WTC11 (cell line): ENCODE results near the gene CNTFR. TPM values are rescaled to one million over a fixed set of nuclear protein-coding genes. Genes with fewer than 3 reads are reported as not detected.

Experiments used
- ATAC-seq: fragments of 200-7000 bp; cut with Tn5 transposase; 2 replicates; pipeline ENCODE4 v1.10.0; 2021; ENCODE audit warnings: mild to moderate bottlenecking, moderate library complexity
- CTCF ChIA-PET: fragments of 300-600 bp; sonication (Branson Sonifier 250); formaldehyde crosslinking; loops from one replicate; lab custom pipeline; 2021; ENCODE audit warnings: antibody characterized with exemption; lab: Charles Lee
- POLR2A ChIA-PET: fragments of 350-600 bp; sonication (Branson Sonifier 250); formaldehyde crosslinking; loops from one replicate; lab custom pipeline; 2021; ENCODE audit warnings: antibody characterized with exemption; lab: Charles Lee
- DNase-seq: peaks from one replicate; pipeline ENCODE4 v3.0.0; 2021; ENCODE audit warnings: low spot score
- H3K27ac Mint-ChIP-seq: 2 replicates; pipeline ENCODE4 v1.8.0; 2021; ENCODE audit warnings: mixed read lengths
- H3K27me3 Mint-ChIP-seq: 2 replicates; pipeline ENCODE4 v1.8.0; 2021; ENCODE audit warnings: low read depth, mild to moderate bottlenecking, moderate library complexity, mixed read lengths
- H3K36me3 Mint-ChIP-seq: 2 replicates; pipeline ENCODE4 v1.8.0; 2021; ENCODE audit warnings: mixed read lengths
- H3K4me1 Mint-ChIP-seq: 2 replicates; pipeline ENCODE4 v1.8.0; 2022; ENCODE audit warnings: mixed read lengths
- H3K4me3 Mint-ChIP-seq: 2 replicates; pipeline ENCODE4 v1.8.0; 2021; ENCODE audit warnings: mild to moderate bottlenecking, moderate library complexity, mixed read lengths
- H3K9me3 Mint-ChIP-seq: 2 replicates; pipeline ENCODE4 v1.8.0; 2021; ENCODE audit warnings: mixed read lengths
- CBFB ChIP-seq: sonication (generic); formaldehyde crosslinking; IDR thresholded peaks from 2 replicates; pipeline ENCODE4 v1.8.1; 2022; ENCODE audit warnings: mild to moderate bottlenecking, low read depth, missing genetic modification reagents
- ELF4 ChIP-seq: sonication (generic); formaldehyde crosslinking; IDR thresholded peaks from 2 replicates; pipeline ENCODE4 v1.8.1; 2022; ENCODE audit warnings: low read depth, mild to moderate bottlenecking, moderate library complexity, missing genetic modification reagents
- EMX1 ChIP-seq: fragments of 250-450 bp; sonication (Bioruptor Pico); IDR thresholded peaks from 2 replicates; pipeline ENCODE4 v1.8.0; 2021; ENCODE audit warnings: mild to moderate bottlenecking
- GRHL2 ChIP-seq: fragments of 250-450 bp; sonication (Bioruptor Pico); IDR thresholded peaks from 2 replicates; pipeline ENCODE4 v1.8.0; 2022; ENCODE audit warnings: mild to moderate bottlenecking, moderate library complexity; ENCODE audit not compliant: insufficient replicate concordance, severe bottlenecking
- GTF2I ChIP-seq: fragments of 250-450 bp; sonication (Bioruptor Pico); conservative IDR thresholded peaks from 2 replicates; pipeline ENCODE4 v1.4.0; 2021; ENCODE audit warnings: mild to moderate bottlenecking
- JAZF1 ChIP-seq: fragments of 250-450 bp; sonication (Bioruptor Pico); IDR thresholded peaks from 2 replicates; pipeline ENCODE4 v1.9.0; 2021; ENCODE audit warnings: moderate library complexity, mild to moderate bottlenecking, inconsistent platforms
- KAT7 ChIP-seq: sonication (generic); formaldehyde crosslinking; IDR thresholded peaks from 2 replicates; pipeline ENCODE4 v1.8.1; 2023; ENCODE audit warnings: missing genetic modification reagents, mild to moderate bottlenecking, borderline replicate concordance
- NFYB ChIP-seq: sonication (generic); formaldehyde crosslinking; conservative IDR thresholded peaks from 2 replicates; pipeline ENCODE4 v1.8.0; 2022; ENCODE audit warnings: low read depth, missing genetic modification reagents
- SOX15 ChIP-seq: fragments of 250-450 bp; sonication (Bioruptor Pico); IDR thresholded peaks from 2 replicates; pipeline ENCODE4 v1.9.0; 2021; ENCODE audit warnings: mild to moderate bottlenecking
- SP1 ChIP-seq: sonication (generic); formaldehyde crosslinking; conservative IDR thresholded peaks from 2 replicates; pipeline ENCODE4 v1.8.1; 2022; ENCODE audit warnings: missing genetic modification reagents
- ZNF121 ChIP-seq: sonication (generic); formaldehyde crosslinking; IDR thresholded peaks from 2 replicates; pipeline ENCODE4 v1.8.0; 2023; ENCODE audit warnings: missing genetic modification reagents
- ZNF671 ChIP-seq: fragments of 250-450 bp; sonication (Bioruptor Pico); IDR thresholded peaks from 2 replicates; pipeline ENCODE4 v1.8.0; 2021; ENCODE audit warnings: mild to moderate bottlenecking
- total RNA-seq: library from RNA; stranded (reverse); gene quantifications from 3 replicates; pipeline ENCODE4 v1.2.3, GENCODE V29; 2021
- TF ChIP-seq, protein P1 (sequence below): sonication (generic); formaldehyde crosslinking; IDR thresholded peaks from 2 replicates; pipeline ENCODE4 v1.8.1; 2022; ENCODE audit warnings: low read depth, mild to moderate bottlenecking, moderate library complexity, missing genetic modification reagents, borderline replicate concordance
- TF ChIP-seq, protein P2 (sequence below): sonication (generic); formaldehyde crosslinking; IDR thresholded peaks from 2 replicates; pipeline ENCODE4 v1.8.0; 2023; ENCODE audit warnings: missing genetic modification reagents, mild to moderate bottlenecking, borderline replicate concordance
- TF ChIP-seq, protein P3 (sequence below): sonication (generic); formaldehyde crosslinking; IDR thresholded peaks from 2 replicates; pipeline ENCODE4 v1.8.1; 2023; ENCODE audit warnings: mild to moderate bottlenecking, missing genetic modification reagents
- TF ChIP-seq, protein P4 (sequence below): fragments of 250-450 bp; sonication (Bioruptor Pico); IDR thresholded peaks from 2 replicates; pipeline ENCODE4 v1.9.0; 2021; ENCODE audit warnings: mild to moderate bottlenecking, borderline replicate concordance
- TF ChIP-seq, protein P5 (sequence below): fragments of 250-450 bp; sonication (Bioruptor Pico); IDR thresholded peaks from 2 replicates; pipeline ENCODE4 v1.8.0; 2021; ENCODE audit warnings: mild to moderate bottlenecking

CNTFR gene
- total RNA-seq, 1 experiment from 2014 or later: 18.0 TPM

DNA sequence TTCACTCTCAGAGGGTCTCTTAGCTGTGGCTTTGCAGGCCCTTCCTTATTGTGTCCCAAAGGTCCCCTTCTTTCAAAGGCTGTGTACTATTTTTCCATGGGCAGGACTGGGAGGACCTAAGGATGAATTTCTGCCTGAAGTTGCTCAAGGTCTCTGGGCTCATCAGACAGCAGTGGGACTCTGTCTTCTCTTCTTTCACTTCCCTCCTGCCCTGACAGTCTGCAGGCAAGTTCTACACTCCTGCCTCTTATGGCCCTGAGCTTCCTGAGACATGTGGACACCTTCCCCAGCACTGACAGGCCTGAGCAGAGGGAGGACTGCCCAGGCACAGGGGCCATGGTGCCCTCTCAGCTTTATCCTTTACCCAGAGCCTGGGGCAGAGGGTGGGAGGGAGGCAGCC, 81.6 kb downstream of the CNTFR start:
- H3K9me3 Mint-ChIP-seq: no peaks in the 10 kb centered on the region
- DNase-seq (no peak), ATAC-seq (no peak)
- CTCF ChIA-PET: interaction anchor here (1.3 to 1.4 kb wide), 2 partner anchors 96 to 104 kb away, joined by 3 to 4 read pairs; no protein-coding TSS in a partner anchor
- H3K4me1 Mint-ChIP-seq: peaks cover 41% of the 10 kb centered on the region
- H3K27ac Mint-ChIP-seq: no peak overlapping the region
- no peaks in the 10 kb centered on the region for H3K27me3 Mint-ChIP-seq
- POLR2A ChIA-PET: no interaction called here
- no peaks in the 10 kb centered on the region for H3K36me3 Mint-ChIP-seq
- H3K4me3 Mint-ChIP-seq: no peak overlapping the region
- no peak for TF ChIP-seq CBFB (CRISPR knock-in tag)
- TF ChIP-seq GTF2I (CRISPR knock-in tag): no peak
- TF ChIP-seq, protein P1, sequence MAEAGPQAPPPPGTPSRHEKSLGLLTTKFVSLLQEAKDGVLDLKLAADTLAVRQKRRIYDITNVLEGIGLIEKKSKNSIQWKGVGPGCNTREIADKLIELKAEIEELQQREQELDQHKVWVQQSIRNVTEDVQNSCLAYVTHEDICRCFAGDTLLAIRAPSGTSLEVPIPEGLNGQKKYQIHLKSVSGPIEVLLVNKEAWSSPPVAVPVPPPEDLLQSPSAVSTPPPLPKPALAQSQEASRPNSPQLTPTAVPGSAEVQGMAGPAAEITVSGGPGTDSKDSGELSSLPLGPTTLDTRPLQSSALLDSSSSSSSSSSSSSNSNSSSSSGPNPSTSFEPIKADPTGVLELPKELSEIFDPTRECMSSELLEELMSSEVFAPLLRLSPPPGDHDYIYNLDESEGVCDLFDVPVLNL (CRISPR knock-in tag): no peak
- TF ChIP-seq, protein P2, sequence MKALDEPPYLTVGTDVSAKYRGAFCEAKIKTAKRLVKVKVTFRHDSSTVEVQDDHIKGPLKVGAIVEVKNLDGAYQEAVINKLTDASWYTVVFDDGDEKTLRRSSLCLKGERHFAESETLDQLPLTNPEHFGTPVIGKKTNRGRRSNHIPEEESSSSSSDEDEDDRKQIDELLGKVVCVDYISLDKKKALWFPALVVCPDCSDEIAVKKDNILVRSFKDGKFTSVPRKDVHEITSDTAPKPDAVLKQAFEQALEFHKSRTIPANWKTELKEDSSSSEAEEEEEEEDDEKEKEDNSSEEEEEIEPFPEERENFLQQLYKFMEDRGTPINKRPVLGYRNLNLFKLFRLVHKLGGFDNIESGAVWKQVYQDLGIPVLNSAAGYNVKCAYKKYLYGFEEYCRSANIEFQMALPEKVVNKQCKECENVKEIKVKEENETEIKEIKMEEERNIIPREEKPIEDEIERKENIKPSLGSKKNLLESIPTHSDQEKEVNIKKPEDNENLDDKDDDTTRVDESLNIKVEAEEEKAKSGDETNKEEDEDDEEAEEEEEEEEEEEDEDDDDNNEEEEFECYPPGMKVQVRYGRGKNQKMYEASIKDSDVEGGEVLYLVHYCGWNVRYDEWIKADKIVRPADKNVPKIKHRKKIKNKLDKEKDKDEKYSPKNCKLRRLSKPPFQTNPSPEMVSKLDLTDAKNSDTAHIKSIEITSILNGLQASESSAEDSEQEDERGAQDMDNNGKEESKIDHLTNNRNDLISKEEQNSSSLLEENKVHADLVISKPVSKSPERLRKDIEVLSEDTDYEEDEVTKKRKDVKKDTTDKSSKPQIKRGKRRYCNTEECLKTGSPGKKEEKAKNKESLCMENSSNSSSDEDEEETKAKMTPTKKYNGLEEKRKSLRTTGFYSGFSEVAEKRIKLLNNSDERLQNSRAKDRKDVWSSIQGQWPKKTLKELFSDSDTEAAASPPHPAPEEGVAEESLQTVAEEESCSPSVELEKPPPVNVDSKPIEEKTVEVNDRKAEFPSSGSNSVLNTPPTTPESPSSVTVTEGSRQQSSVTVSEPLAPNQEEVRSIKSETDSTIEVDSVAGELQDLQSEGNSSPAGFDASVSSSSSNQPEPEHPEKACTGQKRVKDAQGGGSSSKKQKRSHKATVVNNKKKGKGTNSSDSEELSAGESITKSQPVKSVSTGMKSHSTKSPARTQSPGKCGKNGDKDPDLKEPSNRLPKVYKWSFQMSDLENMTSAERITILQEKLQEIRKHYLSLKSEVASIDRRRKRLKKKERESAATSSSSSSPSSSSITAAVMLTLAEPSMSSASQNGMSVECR: no peak
- TF ChIP-seq, protein P3, sequence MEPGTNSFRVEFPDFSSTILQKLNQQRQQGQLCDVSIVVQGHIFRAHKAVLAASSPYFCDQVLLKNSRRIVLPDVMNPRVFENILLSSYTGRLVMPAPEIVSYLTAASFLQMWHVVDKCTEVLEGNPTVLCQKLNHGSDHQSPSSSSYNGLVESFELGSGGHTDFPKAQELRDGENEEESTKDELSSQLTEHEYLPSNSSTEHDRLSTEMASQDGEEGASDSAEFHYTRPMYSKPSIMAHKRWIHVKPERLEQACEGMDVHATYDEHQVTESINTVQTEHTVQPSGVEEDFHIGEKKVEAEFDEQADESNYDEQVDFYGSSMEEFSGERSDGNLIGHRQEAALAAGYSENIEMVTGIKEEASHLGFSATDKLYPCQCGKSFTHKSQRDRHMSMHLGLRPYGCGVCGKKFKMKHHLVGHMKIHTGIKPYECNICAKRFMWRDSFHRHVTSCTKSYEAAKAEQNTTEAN (CRISPR knock-in tag): no peak
- TF ChIP-seq SP1 (CRISPR knock-in tag): no peak
- TF ChIP-seq KAT7 (CRISPR knock-in tag): no peak
- TF ChIP-seq, protein P4, sequence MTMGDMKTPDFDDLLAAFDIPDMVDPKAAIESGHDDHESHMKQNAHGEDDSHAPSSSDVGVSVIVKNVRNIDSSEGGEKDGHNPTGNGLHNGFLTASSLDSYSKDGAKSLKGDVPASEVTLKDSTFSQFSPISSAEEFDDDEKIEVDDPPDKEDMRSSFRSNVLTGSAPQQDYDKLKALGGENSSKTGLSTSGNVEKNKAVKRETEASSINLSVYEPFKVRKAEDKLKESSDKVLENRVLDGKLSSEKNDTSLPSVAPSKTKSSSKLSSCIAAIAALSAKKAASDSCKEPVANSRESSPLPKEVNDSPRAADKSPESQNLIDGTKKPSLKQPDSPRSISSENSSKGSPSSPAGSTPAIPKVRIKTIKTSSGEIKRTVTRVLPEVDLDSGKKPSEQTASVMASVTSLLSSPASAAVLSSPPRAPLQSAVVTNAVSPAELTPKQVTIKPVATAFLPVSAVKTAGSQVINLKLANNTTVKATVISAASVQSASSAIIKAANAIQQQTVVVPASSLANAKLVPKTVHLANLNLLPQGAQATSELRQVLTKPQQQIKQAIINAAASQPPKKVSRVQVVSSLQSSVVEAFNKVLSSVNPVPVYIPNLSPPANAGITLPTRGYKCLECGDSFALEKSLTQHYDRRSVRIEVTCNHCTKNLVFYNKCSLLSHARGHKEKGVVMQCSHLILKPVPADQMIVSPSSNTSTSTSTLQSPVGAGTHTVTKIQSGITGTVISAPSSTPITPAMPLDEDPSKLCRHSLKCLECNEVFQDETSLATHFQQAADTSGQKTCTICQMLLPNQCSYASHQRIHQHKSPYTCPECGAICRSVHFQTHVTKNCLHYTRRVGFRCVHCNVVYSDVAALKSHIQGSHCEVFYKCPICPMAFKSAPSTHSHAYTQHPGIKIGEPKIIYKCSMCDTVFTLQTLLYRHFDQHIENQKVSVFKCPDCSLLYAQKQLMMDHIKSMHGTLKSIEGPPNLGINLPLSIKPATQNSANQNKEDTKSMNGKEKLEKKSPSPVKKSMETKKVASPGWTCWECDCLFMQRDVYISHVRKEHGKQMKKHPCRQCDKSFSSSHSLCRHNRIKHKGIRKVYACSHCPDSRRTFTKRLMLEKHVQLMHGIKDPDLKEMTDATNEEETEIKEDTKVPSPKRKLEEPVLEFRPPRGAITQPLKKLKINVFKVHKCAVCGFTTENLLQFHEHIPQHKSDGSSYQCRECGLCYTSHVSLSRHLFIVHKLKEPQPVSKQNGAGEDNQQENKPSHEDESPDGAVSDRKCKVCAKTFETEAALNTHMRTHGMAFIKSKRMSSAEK (CRISPR knock-in tag): no peak

DNA sequence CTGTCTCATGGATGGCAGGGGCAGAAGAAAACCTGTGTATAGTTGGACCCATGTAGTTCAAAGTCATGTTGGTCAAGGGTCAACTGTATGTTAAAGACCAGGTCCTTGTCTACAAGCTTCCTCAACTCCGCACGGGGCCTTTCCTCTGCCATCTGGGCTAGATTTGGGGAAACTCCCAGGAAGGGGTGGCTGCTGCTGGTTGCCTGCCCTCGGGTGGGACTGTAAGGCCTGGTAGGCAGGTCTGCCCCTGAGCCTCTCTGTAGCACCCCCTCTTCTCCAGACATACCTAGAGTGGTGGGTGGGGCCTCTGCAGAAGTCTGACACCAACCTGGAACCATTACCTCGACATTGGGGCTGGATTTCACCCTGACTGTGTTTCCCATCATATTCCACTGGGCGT, 82.0 kb downstream of the CNTFR start:
- no peaks in the 10 kb centered on the region for H3K36me3 Mint-ChIP-seq
- ChIA-PET POLR2A (no interaction called here), CTCF (interaction anchor here (1.3 to 1.4 kb wide), 2 partner anchors 96 to 104 kb away, joined by 3 to 4 read pairs; no protein-coding TSS in a partner anchor)
- no peak overlapping the region for H3K27ac Mint-ChIP-seq
- ATAC-seq (no peak), DNase-seq (no peak)
- H3K9me3 Mint-ChIP-seq: no peaks in the 10 kb centered on the region
- H3K4me3 Mint-ChIP-seq: no peak overlapping the region
- H3K4me1 Mint-ChIP-seq: peaks cover 39% of the 10 kb centered on the region
- H3K27me3 Mint-ChIP-seq: no peaks in the 10 kb centered on the region
- TF ChIP-seq ZNF671 (CRISPR knock-in tag) (no peak), ZNF121 (no peak), EMX1 (no peak), GRHL2 (CRISPR knock-in tag) (no peak), JAZF1 (no peak), ELF4 (CRISPR knock-in tag) (no peak), NFYB (CRISPR knock-in tag) (no peak), CBFB (CRISPR knock-in tag) (no peak), SOX15 (CRISPR knock-in tag) (no peak)
- TF ChIP-seq, protein P5, sequence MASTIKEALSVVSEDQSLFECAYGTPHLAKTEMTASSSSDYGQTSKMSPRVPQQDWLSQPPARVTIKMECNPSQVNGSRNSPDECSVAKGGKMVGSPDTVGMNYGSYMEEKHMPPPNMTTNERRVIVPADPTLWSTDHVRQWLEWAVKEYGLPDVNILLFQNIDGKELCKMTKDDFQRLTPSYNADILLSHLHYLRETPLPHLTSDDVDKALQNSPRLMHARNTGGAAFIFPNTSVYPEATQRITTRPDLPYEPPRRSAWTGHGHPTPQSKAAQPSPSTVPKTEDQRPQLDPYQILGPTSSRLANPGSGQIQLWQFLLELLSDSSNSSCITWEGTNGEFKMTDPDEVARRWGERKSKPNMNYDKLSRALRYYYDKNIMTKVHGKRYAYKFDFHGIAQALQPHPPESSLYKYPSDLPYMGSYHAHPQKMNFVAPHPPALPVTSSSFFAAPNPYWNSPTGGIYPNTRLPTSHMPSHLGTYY (CRISPR knock-in tag): no peak
- TF ChIP-seq, protein P4 (CRISPR knock-in tag): no peak
